Measurements from ENCODE around the gene FAM156A. TPM values are rescaled to one million over a fixed set of nuclear protein-coding genes. Genes with fewer than 3 reads are reported as not detected.
"Not testable (repeated sequence)": the region's sequence is repeated elsewhere in the genome, so short reads cannot be mapped to it uniquely, and the experiment has no call there.

Gene FAM156A, protein sequence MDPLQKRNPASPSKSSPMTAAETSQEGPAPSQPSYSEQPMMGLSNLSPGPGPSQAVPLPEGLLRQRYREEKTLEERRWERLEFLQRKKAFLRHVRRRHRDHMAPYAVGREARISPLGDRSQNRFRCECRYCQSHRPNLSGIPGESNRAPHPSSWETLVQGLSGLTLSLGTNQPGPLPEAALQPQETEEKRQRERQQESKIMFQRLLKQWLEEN
- total RNA-seq (27.7 and 29.8 TPM in 2 replicates), polyA plus RNA-seq (24.7 and 38.3 TPM in 2 replicates)

DNA sequence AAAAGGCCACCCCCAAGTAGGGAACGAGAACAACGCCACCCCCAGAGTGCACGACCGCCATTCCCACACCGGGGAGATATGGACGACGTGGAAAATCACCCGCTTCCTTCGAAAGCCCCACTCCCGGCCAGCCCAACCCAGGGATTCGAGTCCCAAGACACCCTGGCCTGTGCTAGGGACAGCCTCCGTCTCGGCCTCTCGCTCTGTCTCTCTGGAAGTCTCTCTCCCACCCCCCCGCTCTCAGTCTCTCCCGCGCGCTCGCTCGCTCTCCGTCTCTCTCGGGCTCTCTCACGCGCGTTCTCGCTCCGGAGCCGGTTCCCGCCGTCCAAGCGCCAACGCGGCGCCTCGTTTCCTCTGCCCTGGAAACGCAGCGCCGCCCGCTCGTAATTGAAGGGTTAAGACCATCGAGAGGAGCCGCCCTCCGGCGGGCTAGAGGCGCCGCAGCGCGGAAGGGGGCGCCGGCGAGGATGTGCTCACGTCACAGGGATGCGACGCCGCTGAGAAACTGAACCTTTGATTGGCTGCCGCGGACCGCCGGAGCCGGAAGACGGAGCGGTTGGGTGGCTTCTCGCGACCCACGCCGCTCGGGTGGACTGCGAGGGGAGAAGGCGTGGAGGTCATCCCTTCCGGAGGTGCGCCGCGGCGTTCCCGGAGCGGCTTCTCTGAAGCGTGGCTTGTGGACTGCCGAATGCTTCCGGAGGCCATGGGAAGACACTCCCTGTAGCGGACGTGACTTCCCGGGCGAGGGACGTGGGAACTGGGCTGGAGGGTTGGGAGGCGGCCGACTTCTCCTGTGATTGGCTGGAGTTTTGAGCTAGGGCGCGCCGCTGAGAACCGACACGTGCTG is at the start of gene FAM156A:
Gene FAM156A (minus strand): TSS at position 406 of the 847 bp plus-strand sequence. CDS start 9,930 bp downstream, outside the sequence.
- H3K4me3 ChIP-seq; H3K27me3 ChIP-seq; H3K27ac ChIP-seq; H3K36me3 ChIP-seq; DNase-seq (ENCODE audit: low read depth in 1 of 2, low spot score in 1 of 2); H3K9me3 ChIP-seq (ENCODE audit: low read depth); H3K4me1 ChIP-seq (ENCODE audit: low read depth): not testable (repeated sequence)

DNA sequence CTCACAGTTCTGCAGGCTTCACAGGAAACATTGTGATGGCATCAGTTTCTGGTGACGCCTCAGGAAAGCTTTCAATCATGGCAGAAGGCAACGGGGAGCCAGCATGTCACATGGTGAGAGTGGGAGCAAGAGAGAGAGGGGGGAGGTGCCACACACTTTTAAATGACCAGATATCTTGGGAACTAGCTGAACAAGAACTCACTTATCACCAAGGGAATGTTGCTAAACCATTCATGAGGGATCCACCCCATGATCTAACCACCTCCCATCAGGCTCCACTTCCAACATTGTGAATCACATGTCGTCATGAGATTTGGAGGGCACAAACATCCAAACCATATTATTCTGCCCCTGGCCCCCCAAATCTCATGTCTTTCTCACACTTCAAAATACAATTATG is 47.0 kb upstream of the FAM156A start:
- TF ChIP-seq, protein P1, sequence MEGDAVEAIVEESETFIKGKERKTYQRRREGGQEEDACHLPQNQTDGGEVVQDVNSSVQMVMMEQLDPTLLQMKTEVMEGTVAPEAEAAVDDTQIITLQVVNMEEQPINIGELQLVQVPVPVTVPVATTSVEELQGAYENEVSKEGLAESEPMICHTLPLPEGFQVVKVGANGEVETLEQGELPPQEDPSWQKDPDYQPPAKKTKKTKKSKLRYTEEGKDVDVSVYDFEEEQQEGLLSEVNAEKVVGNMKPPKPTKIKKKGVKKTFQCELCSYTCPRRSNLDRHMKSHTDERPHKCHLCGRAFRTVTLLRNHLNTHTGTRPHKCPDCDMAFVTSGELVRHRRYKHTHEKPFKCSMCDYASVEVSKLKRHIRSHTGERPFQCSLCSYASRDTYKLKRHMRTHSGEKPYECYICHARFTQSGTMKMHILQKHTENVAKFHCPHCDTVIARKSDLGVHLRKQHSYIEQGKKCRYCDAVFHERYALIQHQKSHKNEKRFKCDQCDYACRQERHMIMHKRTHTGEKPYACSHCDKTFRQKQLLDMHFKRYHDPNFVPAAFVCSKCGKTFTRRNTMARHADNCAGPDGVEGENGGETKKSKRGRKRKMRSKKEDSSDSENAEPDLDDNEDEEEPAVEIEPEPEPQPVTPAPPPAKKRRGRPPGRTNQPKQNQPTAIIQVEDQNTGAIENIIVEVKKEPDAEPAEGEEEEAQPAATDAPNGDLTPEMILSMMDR (IDR thresholded peaks at IDR 0.05; ENCODE audit: low read depth, low read length): no peak
- Histone ChIP-seq H3K9me3 (ENCODE audit: low read depth) (no peaks in the 10 kb centered on the region), H3K27ac (peak overlapping the region; percentile 75), H3K4me1 (ENCODE audit: low read depth) (peaks cover 13% of the 10 kb centered on the region), H3K36me3 (no peaks in the 10 kb centered on the region), H3K4me3 (no peak overlapping the region), H3K27me3 (no peaks in the 10 kb centered on the region)
- DNase-seq (ENCODE audit: low read depth in 1 of 2, low spot score in 1 of 2): peak in 1 of 2 donors; percentile 9

DNA sequence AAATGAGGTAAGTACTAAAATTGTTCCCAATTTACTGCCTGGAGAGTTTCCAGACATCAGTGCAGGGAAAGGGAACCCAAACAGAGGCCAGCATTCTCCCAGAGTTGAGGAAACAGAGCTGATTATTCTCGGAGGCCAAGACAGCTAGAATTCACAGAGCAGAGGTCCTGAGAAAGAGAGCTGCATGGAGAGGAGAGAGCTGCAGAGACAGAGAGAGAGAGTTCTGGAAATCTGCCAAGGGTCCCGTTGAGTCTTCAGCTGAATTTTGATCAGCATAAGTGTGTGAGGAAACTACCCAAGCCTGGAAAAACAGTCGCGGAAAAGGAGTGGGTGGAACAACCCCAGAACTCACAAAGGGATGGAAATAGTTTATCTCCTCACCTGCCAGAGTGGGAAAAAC is 46.5 kb upstream of the FAM156A start:
- no peaks in the 10 kb centered on the region for H3K27me3 ChIP-seq
- H3K27ac ChIP-seq: peak overlapping the region; percentile 75
- DNase-seq (ENCODE audit: low read depth in 1 of 2, low spot score in 1 of 2): peak; percentile 20 to 35
- no peaks in the 10 kb centered on the region for H3K9me3 ChIP-seq (ENCODE audit: low read depth)
- H3K4me1 ChIP-seq (ENCODE audit: low read depth): peaks cover 13% of the 10 kb centered on the region
- TF ChIP-seq, protein P1 (IDR thresholded peaks at IDR 0.05; ENCODE audit: low read depth, low read length): no peak
- H3K4me3 ChIP-seq: no peak overlapping the region
- no peaks in the 10 kb centered on the region for H3K36me3 ChIP-seq

DNA sequence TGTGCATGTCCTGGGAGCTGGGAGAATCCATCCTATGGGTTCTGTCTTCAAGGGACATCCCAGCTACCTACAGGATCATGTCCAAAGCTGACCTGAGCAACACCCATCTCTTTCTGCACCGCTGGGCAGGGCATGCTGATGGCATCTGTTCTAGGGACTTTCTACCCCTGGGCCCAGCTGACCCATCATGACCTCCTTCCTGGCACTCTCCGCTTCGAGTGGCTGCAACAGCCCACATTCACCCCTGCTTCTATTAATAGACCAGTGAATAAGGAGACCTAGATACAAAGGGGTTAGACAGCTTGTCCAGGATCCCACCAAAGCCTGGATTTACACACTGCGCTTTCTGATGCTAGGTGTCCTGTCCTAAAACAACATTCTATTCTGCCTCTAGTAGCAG is 45.7 kb upstream of the FAM156A start:
- TF ChIP-seq, protein P1 (IDR thresholded peaks at IDR 0.05; ENCODE audit: low read depth, low read length): no peak
- Histone ChIP-seq H3K27ac (peak overlapping the region; percentile 75), H3K36me3 (no peaks in the 10 kb centered on the region), H3K9me3 (ENCODE audit: low read depth) (no peaks in the 10 kb centered on the region), H3K27me3 (no peaks in the 10 kb centered on the region), H3K4me1 (ENCODE audit: low read depth) (peaks cover 13% of the 10 kb centered on the region), H3K4me3 (no peak overlapping the region)
- peak in 1 of 2 donors; percentile 20 for DNase-seq (ENCODE audit: low read depth in 1 of 2, low spot score in 1 of 2)

DNA sequence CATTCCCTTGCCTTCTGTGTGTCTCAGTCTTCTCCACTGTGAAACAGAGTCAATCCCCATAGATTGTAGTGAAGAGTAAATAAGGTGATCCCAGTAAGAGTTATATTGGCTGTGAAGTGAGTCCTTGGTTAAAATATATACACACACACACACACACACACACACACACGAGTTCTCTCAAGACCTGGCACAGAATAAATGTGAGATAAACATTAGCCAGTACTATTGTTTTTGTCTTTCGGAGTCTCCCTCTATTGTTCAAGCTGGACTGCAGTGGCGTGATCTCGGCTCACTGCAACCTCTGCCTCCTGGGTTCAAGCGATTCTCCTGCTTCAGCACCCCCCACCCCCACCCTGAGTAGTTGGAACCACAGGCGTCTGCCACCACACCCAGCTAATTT is 44.8 kb upstream of the FAM156A start:
- H3K27me3 ChIP-seq: no peaks in the 10 kb centered on the region
- H3K27ac ChIP-seq: no peak overlapping the region

More for the DNA sequence above, 44.8 kb upstream of the FAM156A start:
- TF ChIP-seq, protein P1 (IDR thresholded peaks at IDR 0.05; ENCODE audit: low read depth, low read length): no peak
- Histone ChIP-seq H3K4me1 (ENCODE audit: low read depth) (peaks cover 13% of the 10 kb centered on the region), H3K4me3 (no peak overlapping the region), H3K36me3 (no peaks in the 10 kb centered on the region), H3K9me3 (ENCODE audit: low read depth) (no peaks in the 10 kb centered on the region)
- DNase-seq (ENCODE audit: low read depth in 1 of 2, low spot score in 1 of 2): peak in 1 of 2 donors; percentile 17

Data from cardiac muscle cell (in vitro differentiated cells and primary cell).